PC-3 (cell line): ENCODE measurements around the gene CD163L1. TPM values are rescaled to one million over a fixed set of nuclear protein-coding genes. Genes with fewer than 3 reads are reported as not detected.
"Not testable (repeated sequence)": the region's sequence is repeated elsewhere in the genome, so short reads cannot be mapped to it uniquely, and the experiment has no call there.

ENCODE experiments used
- ATAC-seq: fragments of 200-7000 bp; cut with Tn5 transposase; 2 replicates; pipeline ENCODE4 v1.9.1; 2020; ENCODE audit warnings: mild to moderate bottlenecking, moderate library complexity
- BruUV-seq: library from RNA; stranded (reverse); fragments of 400-500 nt; replicated peaks from 2 replicates; lab custom pipeline; 2021; lab: Mats Ljungman, UMichigan
- CTCF ChIA-PET: fragments of 300-600 bp; sonication (Branson Sonifier 250); formaldehyde crosslinking; loops from one replicate; lab custom pipeline; 2022; ENCODE audit warnings: antibody characterized with exemption; lab: Charles Lee
- POLR2A ChIA-PET: fragments of 300-600 bp; sonication (Branson Sonifier 250); formaldehyde crosslinking; loops from one replicate; lab custom pipeline; 2022; ENCODE audit warnings: antibody characterized with exemption; ENCODE audit not compliant: unreplicated experiment; lab: Charles Lee
- DNase-seq: peaks from one replicate; pipeline ENCODE4 v3.0.0-alpha.2; 2015
- H2AFZ ChIP-seq: fragments of 300-600 bp; sonication (generic); 2 replicates; pipeline ENCODE4 v1.6.0; 2016; ENCODE audit warnings: antibody characterized with exemption, low read length
- H3F3A ChIP-seq: fragments of 300-600 bp; sonication (generic); one replicate; pipeline ENCODE4 v1.6.0; 2017; ENCODE audit warnings: antibody characterized with exemption, low read length, control low read depth, mild to moderate bottlenecking; ENCODE audit not compliant: unreplicated experiment
- H3K27ac ChIP-seq: fragments of 300-600 bp; sonication (generic); 2 replicates; pipeline ENCODE4 v1.5.1; 2016; ENCODE audit warnings: mild to moderate bottlenecking, low read length
- H3K27me3 ChIP-seq: fragments of 300-600 bp; sonication (generic); 2 replicates; pipeline ENCODE4 v1.6.1; 2016; ENCODE audit warnings: low read length, mixed read lengths
- H3K36me3 ChIP-seq: fragments of 300-600 bp; sonication (generic); 2 replicates; pipeline ENCODE4 v1.6.1; 2016; ENCODE audit warnings: low read depth, mixed run types, low read length, mixed read lengths
- H3K4me1 ChIP-seq: fragments of 300-600 bp; sonication (generic); 2 replicates; pipeline ENCODE4 v1.5.1; 2016; ENCODE audit warnings: low read length; ENCODE audit not compliant: insufficient read depth
- H3K4me2 ChIP-seq: fragments of 300-600 bp; sonication (generic); 2 replicates; pipeline ENCODE4 v1.6.0; 2016; ENCODE audit warnings: low read length
- H3K4me3 ChIP-seq: fragments of 300-600 bp; sonication (generic); 2 replicates; pipeline ENCODE4 v1.5.1; 2016; ENCODE audit warnings: mild to moderate bottlenecking, low read length, mixed read lengths
- H3K79me2 ChIP-seq: fragments of 300-600 bp; sonication (generic); 2 replicates; pipeline ENCODE4 v1.6.1; 2017; ENCODE audit warnings: low read length, mixed read lengths
- H3K9ac ChIP-seq: fragments of 300-600 bp; sonication (generic); 2 replicates; pipeline ENCODE4 v1.6.0; 2016; ENCODE audit warnings: mild to moderate bottlenecking, low read length
- H3K9me2 ChIP-seq: fragments of 300-600 bp; sonication (generic); replicated peaks from 2 replicates; pipeline ENCODE4 v1.6.1; 2016; ENCODE audit warnings: mixed run types, low read length, mixed read lengths
- H3K9me3 ChIP-seq: fragments of 300-600 bp; sonication (generic); 2 replicates; pipeline ENCODE4 v1.6.1; 2016; ENCODE audit warnings: low read length, mixed read lengths
- H4K20me1 ChIP-seq: fragments of 300-600 bp; sonication (generic); 2 replicates; pipeline ENCODE4 v1.6.1; 2016; ENCODE audit warnings: low read length, mixed read lengths
- EZH2 ChIP-seq: fragments of 300-600 bp; sonication (generic); IDR thresholded peaks from one replicate; pipeline ENCODE4 v1.6.1; 2017; ENCODE audit warnings: antibody characterized with exemption, mild to moderate bottlenecking, low read length; ENCODE audit not compliant: unreplicated experiment
- EZH2phosphoT487 ChIP-seq: fragments of 300-600 bp; sonication (generic); IDR thresholded peaks from 2 replicates; pipeline ENCODE4 v1.6.1; 2018; ENCODE audit warnings: mild to moderate bottlenecking, antibody characterized with exemption, low read length, borderline replicate concordance
- intact Hi-C: fragments of 100-400 bp; cut with micrococcal nuclease; formaldehyde crosslinking; loops from 2 replicates; pipeline ENCODE4 v1.9.0; 2023
- total RNA-seq: library from RNA; depleted of rRNA; stranded (reverse); fragments of >200 nt; gene quantifications from 2 replicates; pipeline ENCODE4 v1.2.3, GENCODE V29; 2014
- TF ChIP-seq, protein P1 (sequence below): fragments of 300-600 bp; sonication (generic); conservative IDR thresholded peaks from 2 replicates; pipeline ENCODE4 v1.5.1; 2017; ENCODE audit warnings: antibody characterized with exemption, low read depth, mild to moderate bottlenecking, low read length

The CD163L1 gene
- total RNA-seq, 1 experiment from 2014 or later = 0.66 TPM

DNA sequence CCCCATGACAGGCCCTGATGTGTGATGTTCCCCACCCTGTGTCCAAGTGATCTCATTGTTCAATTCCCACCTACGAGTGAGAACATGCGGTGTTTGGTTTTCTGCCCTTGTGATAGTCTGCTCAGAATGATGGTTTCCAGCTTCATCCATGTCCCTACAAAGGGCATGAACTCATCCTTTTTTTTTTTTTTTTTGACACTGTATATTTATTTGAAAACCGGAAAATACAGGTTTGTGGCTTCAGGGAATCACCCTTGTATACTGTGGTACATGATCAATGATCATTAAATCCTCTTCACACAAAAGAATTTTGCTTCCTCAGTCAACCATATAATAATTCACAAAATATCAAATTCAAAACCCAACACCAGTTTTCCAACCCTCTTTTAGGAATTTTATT, 6.5 kb downstream of the CD163L1 start:
- H3K27ac ChIP-seq, DNase-seq, CTCF ChIA-PET, H3F3A ChIP-seq, H3K9ac ChIP-seq, H3K9me2 ChIP-seq, H3K79me2 ChIP-seq, H3K4me3 ChIP-seq, BruUV-seq, H3K36me3 ChIP-seq, H4K20me1 ChIP-seq, H3K9me3 ChIP-seq, H3K4me1 ChIP-seq, intact Hi-C loops, ATAC-seq, H3K4me2 ChIP-seq, H2AFZ ChIP-seq, POLR2A ChIA-PET: not testable (repeated sequence)
- peaks cover 21% of the 10 kb centered on the region for H3K27me3 ChIP-seq

DNA sequence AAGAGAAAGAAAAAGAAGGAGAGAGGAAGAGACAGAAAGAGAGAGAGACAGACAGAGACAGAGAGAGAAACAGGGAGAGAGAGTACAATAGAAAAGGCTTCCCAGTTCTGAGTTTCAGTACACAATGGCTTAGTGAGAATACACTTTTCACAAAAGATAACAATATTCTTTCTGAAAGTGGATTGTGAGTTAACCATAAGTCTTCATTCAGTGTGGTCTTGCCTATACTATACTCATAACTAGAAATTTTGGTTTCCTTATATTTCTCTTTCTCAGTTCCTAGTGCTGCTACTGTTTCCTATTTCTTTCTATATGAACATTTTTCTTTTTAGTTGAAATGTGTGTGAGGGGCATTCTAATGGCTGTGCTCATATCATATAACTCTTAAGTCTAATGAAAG, 9.3 kb downstream of the CD163L1 start:
- BruUV-seq = no TSS peak
- Histone ChIP-seq H2AFZ (no peak overlapping the region), H3K27ac (no peak overlapping the region), H3K9me2 (no peaks in the 10 kb centered on the region), H3K79me2 (no peaks in the 10 kb centered on the region), H3K9me3 (no peaks in the 10 kb centered on the region), H3F3A (no peaks in the 10 kb centered on the region), H3K36me3 (no peaks in the 10 kb centered on the region), H3K4me2 (no peak overlapping the region), H3K4me1 (no peaks in the 10 kb centered on the region), H3K9ac (no peak overlapping the region), H3K27me3 (peaks cover 9% of the 10 kb centered on the region; the same call in 1 of the 2 replicates), H4K20me1 (no peaks in the 10 kb centered on the region), H3K4me3 (no peak overlapping the region)
- intact Hi-C loops = no loop called here
- ChIA-PET CTCF (no interaction called here), POLR2A (no interaction called here)
- TF ChIP-seq EZH2phosphoT487 (no peak), EZH2 (no peak)
- TF ChIP-seq, protein P1, sequence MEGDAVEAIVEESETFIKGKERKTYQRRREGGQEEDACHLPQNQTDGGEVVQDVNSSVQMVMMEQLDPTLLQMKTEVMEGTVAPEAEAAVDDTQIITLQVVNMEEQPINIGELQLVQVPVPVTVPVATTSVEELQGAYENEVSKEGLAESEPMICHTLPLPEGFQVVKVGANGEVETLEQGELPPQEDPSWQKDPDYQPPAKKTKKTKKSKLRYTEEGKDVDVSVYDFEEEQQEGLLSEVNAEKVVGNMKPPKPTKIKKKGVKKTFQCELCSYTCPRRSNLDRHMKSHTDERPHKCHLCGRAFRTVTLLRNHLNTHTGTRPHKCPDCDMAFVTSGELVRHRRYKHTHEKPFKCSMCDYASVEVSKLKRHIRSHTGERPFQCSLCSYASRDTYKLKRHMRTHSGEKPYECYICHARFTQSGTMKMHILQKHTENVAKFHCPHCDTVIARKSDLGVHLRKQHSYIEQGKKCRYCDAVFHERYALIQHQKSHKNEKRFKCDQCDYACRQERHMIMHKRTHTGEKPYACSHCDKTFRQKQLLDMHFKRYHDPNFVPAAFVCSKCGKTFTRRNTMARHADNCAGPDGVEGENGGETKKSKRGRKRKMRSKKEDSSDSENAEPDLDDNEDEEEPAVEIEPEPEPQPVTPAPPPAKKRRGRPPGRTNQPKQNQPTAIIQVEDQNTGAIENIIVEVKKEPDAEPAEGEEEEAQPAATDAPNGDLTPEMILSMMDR = no peak
- ATAC-seq = no peak
- no peak for DNase-seq

DNA sequence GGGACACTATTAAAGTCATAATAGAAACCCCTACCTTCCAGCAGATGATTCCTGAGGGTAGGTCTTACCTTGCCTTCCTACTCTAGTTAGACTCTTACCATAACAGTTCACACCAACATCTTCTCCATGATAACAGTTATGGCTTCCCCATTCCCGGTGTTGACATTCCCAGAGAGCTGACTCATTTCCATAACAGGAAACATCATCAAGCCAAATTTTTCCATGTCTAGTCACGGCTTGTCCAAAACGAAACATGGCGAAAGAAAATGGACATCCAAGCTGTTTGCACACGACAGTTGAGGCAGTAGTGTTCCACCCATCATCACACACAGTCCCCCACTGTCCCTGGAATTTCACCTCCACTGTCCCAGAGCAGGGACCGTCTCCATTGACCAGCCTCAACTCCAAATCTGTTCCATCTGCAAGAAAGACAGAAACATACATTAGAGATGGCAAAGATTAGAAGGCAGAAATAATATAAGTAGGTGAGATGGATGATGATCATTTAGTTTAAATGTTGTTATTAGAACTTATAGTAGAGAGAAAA, 10.6 kb downstream of the CD163L1 start:
- H2AFZ ChIP-seq = peak overlapping the region; percentile 50; the same call in 1 of the 2 replicates

More for the DNA sequence above, 10.6 kb downstream of the CD163L1 start:
- ChIA-PET CTCF (no interaction called here), POLR2A (no interaction called here)
- Histone ChIP-seq H3K4me1 (no peaks in the 10 kb centered on the region), H3K9me2 (no peaks in the 10 kb centered on the region), H3K4me3 (peak overlapping the region; percentile 37; the same call in 1 of the 2 replicates), H3K9ac (no peak overlapping the region), H3K9me3 (no peaks in the 10 kb centered on the region), H3K36me3 (no peaks in the 10 kb centered on the region), H3K4me2 (0 out of 2 replicates have a peak overlapping the region, but pooled peaks have one; percentile 25), H3K27me3 (peaks cover 5% of the 10 kb centered on the region; the same call in 1 of the 2 replicates), H3K27ac (no peak overlapping the region), H4K20me1 (no peaks in the 10 kb centered on the region), H3F3A (no peaks in the 10 kb centered on the region), H3K79me2 (no peaks in the 10 kb centered on the region)
- intact Hi-C loops = no loop called here
- BruUV-seq = no TSS peak
- peak; percentile 38 for DNase-seq
- no peak; the same call in 1 of the 2 replicates for ATAC-seq
- TF ChIP-seq, protein P1 = no peak
- TF ChIP-seq EZH2phosphoT487 (no peak), EZH2 (no peak)
